Right lobe of liver (tissue), 6 donors: ENCODE data around the gene MAPT. TPM values are rescaled to one million over a fixed set of nuclear protein-coding genes. Genes with fewer than 3 reads are reported as not detected.

Experiments used
- ATAC-seq, 4 donors: fragments of 200-7000 bp; cut with Tn5 transposase; one replicate each; pipeline ENCODE4 v1.9.1; 2020; ENCODE audit warnings: mild to moderate bottlenecking in 4 of 4, moderate library complexity in 4 of 4
- DNase-seq, 3 donors: peaks; one replicate each; pipeline ENCODE4 v3.0.0-alpha.2; 2020
- H3K27ac ChIP-seq, 3 donors: fragments of 200-600 bp; one replicate each; pipeline ENCODE4 v1.8.0; 2022
- H3K27me3 ChIP-seq, 2 donors: fragments of 200-600 bp; one replicate each; pipeline ENCODE4 v1.8.0; 2022
- H3K36me3 ChIP-seq, 4 donors: fragments of 200-600 bp; sonication (generic) in 1 of 4; one replicate each; pipeline versions ENCODE4 v1.5.1 to v1.8.0; 2017 to 2022; ENCODE audit warnings: control low read depth in 1 of 4
- H3K4me1 ChIP-seq, 4 donors: fragments of 200-600 bp; sonication (generic) in 1 of 4; one replicate each; pipeline versions ENCODE4 v1.5.1 to v1.8.0; 2017 to 2022; ENCODE audit warnings: control low read depth in 1 of 4
- H3K4me3 ChIP-seq, 3 donors: fragments of 200-600 bp; one replicate each; pipeline ENCODE4 v1.8.0; 2022
- H3K9me3 ChIP-seq, 4 donors: fragments of 200-600 bp; sonication (generic) in 1 of 4; one replicate each; pipeline versions ENCODE4 v1.5.1 to v1.8.0; 2017 to 2022; ENCODE audit warnings: control low read depth in 1 of 4
- POLR2A ChIP-seq: fragments of 450-650 bp; IDR thresholded peaks from one replicate; pipeline ENCODE4 v1.6.1; 2017; ENCODE audit warnings: antibody characterized with exemption, mild to moderate bottlenecking
- WGBS: methylation state at CpG from one replicate; pipeline ENCODE4 v1.1.6; 2018; ENCODE audit warnings: low coverage, low lambda C conversion rate; ENCODE audit not compliant: insufficient coverage; ENCODE audit errors: missing lambda C conversion rate; 5-methylcytosine and 5-hydroxymethylcytosine counted together
- intact Hi-C, 2 donors: fragments of 100-400 bp; cut with DNase I; formaldehyde crosslinking; loops; one replicate each; pipeline versions ENCODE4 v1.11.2 to v1.14.1; 2022
- total RNA-seq, 6 experiments: library from RNA; depleted of rRNA in 2 of 6; stranded (reverse); fragments of >200 nt in 2 of 6; fragmentation: NEBNext Ultra II Directional in 3 of 6; extraction: Animal tissue kit (Norgen Biotek cat#: 25700) in 3 of 6; gene quantifications; one replicate each; pipeline versions ENCODE4 v1.1.0 to v1.2.4, GENCODE V29; 2016 to 2023
- TF ChIP-seq, protein P1 (sequence below), 4 donors: fragments of 200-600 bp in 3 of 4; fragments of 450-650 bp in 1 of 4; IDR thresholded peaks; one replicate each; pipeline versions ENCODE4 v1.5.1 to v1.8.0; 2016 to 2022; ENCODE audit warnings: antibody characterized with exemption in 4 of 4, mild to moderate bottlenecking in 2 of 4
- donor health status: DM: no; HTN: yes; CAD: no.
- donor health status: DM: no; HTN: no; CAD: no.
- donor health status: DM: no; HTN: no; CAD: no.
- donor health status: DM: no; HTN: yes; CAD: no.
- donor health status: DM: no; HTN: yes; CAD: no.

Gene MAPT
- total RNA-seq, 6 experiments from 2014 or later = 0.39 to 4.9 (median 0.59) TPM

GRCh38 chr17:45969726-45970125 is 75.4 kb downstream of the MAPT start:
- Histone ChIP-seq H3K27ac (no peak overlapping the region), H3K36me3 (no peaks in the 10 kb centered on the region), H3K9me3 (no peaks in the 10 kb centered on the region), H3K4me3 (no peak overlapping the region), H3K27me3 (no peaks in the 10 kb centered on the region), H3K4me1 (no peaks in the 10 kb centered on the region)
- TF ChIP-seq POLR2A = no peak
- TF ChIP-seq, protein P1, sequence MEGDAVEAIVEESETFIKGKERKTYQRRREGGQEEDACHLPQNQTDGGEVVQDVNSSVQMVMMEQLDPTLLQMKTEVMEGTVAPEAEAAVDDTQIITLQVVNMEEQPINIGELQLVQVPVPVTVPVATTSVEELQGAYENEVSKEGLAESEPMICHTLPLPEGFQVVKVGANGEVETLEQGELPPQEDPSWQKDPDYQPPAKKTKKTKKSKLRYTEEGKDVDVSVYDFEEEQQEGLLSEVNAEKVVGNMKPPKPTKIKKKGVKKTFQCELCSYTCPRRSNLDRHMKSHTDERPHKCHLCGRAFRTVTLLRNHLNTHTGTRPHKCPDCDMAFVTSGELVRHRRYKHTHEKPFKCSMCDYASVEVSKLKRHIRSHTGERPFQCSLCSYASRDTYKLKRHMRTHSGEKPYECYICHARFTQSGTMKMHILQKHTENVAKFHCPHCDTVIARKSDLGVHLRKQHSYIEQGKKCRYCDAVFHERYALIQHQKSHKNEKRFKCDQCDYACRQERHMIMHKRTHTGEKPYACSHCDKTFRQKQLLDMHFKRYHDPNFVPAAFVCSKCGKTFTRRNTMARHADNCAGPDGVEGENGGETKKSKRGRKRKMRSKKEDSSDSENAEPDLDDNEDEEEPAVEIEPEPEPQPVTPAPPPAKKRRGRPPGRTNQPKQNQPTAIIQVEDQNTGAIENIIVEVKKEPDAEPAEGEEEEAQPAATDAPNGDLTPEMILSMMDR (IDR thresholded peaks at IDR 0.05) = no peak
- ATAC-seq = no peak
- intact Hi-C loops = no loop called here
- 61% methylated on average over 2 of the region's 2 CpGs for WGBS
- DNase-seq = no peak

DNA sequence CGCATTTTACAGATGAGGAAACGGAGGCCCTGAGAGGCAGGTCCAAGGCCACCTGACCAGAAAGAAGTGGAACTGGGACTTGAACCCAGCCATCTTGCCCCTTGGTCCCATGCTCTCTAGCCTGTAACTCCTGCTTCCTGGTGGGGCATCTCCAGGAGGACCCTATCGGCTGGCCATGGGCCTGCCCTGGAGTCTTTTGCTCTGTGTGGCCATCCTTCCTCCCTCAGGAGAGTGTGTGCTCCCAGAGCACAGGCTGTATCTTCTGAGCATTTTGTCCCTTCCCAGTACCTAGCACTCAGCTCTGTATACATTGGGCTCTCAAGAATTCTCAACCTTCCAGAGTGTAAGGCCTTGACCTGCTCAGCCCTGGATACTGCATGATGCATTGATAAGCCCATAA is 76.3 kb downstream of the MAPT start:
- H3K36me3 ChIP-seq = no peaks in the 10 kb centered on the region
- TF ChIP-seq, protein P1 (IDR thresholded peaks at IDR 0.05) = no peak
- TF ChIP-seq POLR2A = no peak
- no peaks in the 10 kb centered on the region for H3K4me1 ChIP-seq
- H3K27me3 ChIP-seq = no peaks in the 10 kb centered on the region
- no peaks in the 10 kb centered on the region for H3K9me3 ChIP-seq
- ATAC-seq = no peak
- 100% methylated on average over 1 of the region's 3 CpGs for WGBS
- H3K27ac ChIP-seq = no peak overlapping the region
- no peak overlapping the region for H3K4me3 ChIP-seq
- no peak for DNase-seq
- intact Hi-C loops = no loop called here

GRCh38 chr17:45971698-45972141 is 77.4 kb downstream of the MAPT start:
- no peak for DNase-seq
- Histone ChIP-seq H3K27me3 (no peaks in the 10 kb centered on the region), H3K27ac (no peak overlapping the region), H3K9me3 (no peaks in the 10 kb centered on the region), H3K36me3 (no peaks in the 10 kb centered on the region), H3K4me1 (no peaks in the 10 kb centered on the region), H3K4me3 (no peak overlapping the region)
- no peak for ATAC-seq
- intact Hi-C loops = no loop called here
- no CpG with 5 or more reads among the region's 14 CpGs for WGBS
- TF ChIP-seq, protein P1 (IDR thresholded peaks at IDR 0.05) = no peak
- no peak for TF ChIP-seq POLR2A

GRCh38 chr17:45972531-45972930 is 78.2 kb downstream of the MAPT start:
- WGBS = 62% methylated on average over 3 of the region's 3 CpGs
- intact Hi-C loops = no loop called here
- no peak overlapping the region for H3K4me3 ChIP-seq
- no peaks in the 10 kb centered on the region for H3K9me3 ChIP-seq
- H3K27me3 ChIP-seq = no peaks in the 10 kb centered on the region
- H3K27ac ChIP-seq = no peak overlapping the region
- ATAC-seq (no peak), DNase-seq (no peak)
- H3K4me1 ChIP-seq = no peaks in the 10 kb centered on the region
- no peaks in the 10 kb centered on the region for H3K36me3 ChIP-seq
- TF ChIP-seq POLR2A = no peak
- TF ChIP-seq, protein P1 (IDR thresholded peaks at IDR 0.05) = no peak
